Measurements from ENCODE around the gene MPPE1.

The MPPE1 gene

DNA sequence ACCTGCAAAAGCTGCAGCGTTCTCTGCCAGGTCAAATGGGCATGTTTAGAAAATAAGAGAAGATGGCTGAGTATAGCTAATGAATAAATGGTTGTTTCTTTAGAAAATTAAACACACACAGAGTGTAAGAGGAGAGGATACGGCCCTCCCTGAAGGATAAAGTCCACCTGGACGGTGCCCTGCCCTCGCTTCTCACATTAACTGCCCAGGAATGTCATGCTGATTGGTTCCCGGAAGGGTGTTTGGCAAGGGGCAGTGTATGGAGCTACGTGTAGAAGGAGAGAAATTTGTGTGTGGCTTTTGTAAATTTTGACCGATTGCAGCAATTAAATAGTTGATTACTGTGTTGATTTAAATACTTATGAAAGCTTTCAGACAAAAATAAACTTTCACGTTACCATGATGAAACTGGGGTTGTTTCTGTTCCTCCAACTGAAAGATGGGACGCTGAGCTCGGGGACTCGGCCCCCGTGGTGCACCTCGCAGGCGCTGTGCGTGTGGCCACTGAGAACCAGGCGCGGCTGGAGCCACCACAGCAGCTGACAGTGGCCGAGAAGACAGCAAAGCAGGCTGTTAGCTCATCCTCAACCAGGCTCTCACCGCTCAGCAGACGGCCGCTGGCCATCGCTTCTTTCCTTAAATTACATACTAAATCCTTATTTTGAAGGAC lies 22.7 kb downstream of the MPPE1 start:
- no peak for DNase-seq (ENCODE audit: extremely low read depth in 1 of 2, low read depth in 1 of 2)

- no peak for DNase-seq (ENCODE audit: extremely low read depth in 1 of 2, low read depth in 1 of 2)
These were observed 23.6 kb downstream of the MPPE1 start for GRCh38 chr18:11884396-11885030.

DNA sequence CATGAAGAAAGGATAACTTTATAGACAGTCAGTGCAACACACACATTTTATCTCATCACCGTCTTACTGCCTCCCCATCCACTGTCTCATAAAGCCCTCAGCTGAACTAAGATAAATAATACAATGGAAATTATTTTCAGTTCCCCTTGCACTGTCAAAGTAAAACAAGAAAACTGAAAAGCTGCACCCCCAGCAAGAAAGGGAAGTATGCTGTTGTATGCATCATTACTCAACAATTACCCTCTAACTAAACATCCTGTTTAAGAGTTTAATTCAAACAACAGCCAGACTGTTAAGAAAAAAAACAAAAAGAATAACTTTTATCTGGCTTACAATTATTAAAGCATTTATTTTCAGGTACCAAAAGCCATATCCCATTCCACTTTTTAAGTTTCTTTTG lies 25.0 kb downstream of the MPPE1 start:
- DNase-seq (ENCODE audit: extremely low read depth in 1 of 2, low read depth in 1 of 2): no peak

DNA sequence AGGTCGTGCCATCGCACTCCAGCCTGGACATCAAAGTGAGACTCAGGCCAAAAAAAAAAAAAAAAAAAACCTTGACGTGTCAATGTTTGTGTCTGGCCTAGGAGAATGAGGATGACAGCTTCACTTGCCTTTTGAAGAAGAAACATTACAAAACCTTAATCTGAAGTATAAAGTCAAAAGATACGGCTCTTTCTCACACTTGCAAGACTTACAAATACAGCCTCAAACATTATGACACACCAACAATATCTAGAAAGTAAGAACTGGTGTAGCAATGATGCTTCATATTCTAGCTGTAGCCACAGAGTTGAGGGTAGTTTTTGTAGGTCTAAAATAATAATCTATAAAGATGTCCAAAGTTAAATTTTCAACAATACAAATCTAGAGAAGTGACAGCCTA lies 25.5 kb downstream of the MPPE1 start:
- no peak for DNase-seq (ENCODE audit: extremely low read depth in 1 of 2, low read depth in 1 of 2)

DNA sequence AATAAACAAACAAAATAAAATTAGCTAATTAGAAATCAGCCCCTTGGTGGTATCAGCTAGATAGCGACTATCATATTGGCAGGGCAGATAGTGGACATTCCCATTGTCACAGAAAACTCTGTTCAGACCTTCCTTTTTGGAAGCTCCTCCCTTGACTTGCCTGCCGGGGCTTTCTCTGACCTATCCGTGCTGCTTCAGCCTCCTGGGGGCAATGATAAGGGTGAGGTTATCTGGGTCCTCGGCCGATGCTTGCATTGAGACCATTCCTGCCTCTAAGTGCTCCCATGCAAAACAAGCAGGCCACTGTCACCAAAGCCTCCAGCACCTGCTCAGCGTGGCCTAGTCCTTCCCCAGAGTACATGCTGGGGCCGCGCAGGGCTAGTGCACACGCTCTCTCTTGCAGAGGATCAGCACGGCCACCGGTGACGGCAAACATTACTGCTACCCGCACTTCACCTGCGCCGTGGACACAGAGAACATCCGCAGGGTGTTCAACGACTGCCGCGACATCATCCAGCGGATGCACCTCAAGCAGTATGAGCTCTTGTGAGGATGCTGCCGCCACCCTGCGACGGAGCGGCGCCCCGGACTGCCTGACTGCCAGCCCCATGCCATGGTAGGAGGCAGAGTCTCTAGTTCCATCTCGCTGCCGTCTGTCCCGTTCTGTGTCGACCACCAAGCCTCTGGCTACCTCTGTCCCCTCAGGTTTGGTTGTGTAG lies 27.4 kb downstream of the MPPE1 start:
- DNase-seq (ENCODE audit: extremely low read depth in 1 of 2, low read depth in 1 of 2): no peak

- DNase-seq (ENCODE audit: extremely low read depth in 1 of 2, low read depth in 1 of 2): no peak
These were observed 30.5 kb downstream of the MPPE1 start for GRCh38 chr18:11877497-11878135.

DNA sequence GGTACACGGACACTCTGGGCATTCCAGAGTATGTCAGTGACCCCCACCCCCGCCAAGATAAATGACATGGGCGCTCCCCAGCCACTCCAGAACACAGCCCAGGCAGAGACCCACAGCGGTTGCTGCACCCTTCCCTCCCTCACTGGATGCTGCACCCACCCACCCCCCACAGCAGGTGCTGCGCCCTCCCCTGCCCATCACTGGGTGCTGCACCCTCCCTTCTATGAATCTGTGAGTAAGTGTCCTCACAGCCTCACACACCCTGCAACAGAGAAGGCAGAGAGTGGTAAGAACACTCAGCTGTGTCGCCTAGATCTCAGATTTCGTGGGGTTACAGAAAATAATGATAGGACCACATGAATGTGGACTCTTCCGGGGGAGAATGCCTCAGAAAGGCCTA lies 33.4 kb downstream of the MPPE1 start:
- no peak for DNase-seq (ENCODE audit: extremely low read depth in 1 of 2, low read depth in 1 of 2)

DNA sequence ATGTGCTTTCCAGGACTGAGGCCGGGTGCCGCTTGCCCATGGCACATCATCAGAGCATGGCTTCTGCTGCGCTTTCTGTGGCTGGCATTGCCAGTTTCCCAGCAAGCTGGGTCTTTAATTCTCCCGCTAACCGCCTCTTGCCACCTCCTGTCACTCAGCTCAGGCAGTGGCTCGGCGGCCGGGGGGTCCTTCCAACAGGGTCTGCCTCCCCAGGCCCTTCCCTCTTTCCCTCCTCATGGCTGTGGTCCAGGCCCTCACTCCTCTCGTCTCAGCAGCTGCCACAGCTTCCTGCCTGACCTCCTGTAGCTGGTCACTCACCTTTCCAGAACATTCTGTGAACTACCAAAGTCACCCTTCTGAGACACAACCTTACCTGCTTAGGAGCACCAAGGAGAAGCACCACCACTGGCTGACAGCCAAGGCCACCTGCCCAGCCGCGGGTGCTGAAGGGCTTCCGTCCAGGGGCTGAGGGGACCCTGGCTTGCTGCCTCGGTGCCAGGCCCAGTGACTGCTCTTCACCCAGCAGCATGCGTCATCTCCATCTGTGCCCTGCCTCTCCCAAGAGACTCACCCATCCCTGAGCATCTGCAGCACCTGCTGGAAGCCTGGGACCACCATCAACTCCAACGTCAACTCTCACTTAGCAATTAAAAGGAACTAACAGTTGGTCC lies 34.3 kb downstream of the MPPE1 start:
- DNase-seq (ENCODE audit: extremely low read depth in 1 of 2, low read depth in 1 of 2): no peak

- DNase-seq (ENCODE audit: extremely low read depth in 1 of 2, low read depth in 1 of 2): no peak
These were observed 35.5 kb downstream of the MPPE1 start for GRCh38 chr18:11872479-11873136.

- DNase-seq (ENCODE audit: extremely low read depth in 1 of 2, low read depth in 1 of 2): no peak
These were observed 36.6 kb downstream of the MPPE1 start for GRCh38 chr18:11871501-11871900.

DNA sequence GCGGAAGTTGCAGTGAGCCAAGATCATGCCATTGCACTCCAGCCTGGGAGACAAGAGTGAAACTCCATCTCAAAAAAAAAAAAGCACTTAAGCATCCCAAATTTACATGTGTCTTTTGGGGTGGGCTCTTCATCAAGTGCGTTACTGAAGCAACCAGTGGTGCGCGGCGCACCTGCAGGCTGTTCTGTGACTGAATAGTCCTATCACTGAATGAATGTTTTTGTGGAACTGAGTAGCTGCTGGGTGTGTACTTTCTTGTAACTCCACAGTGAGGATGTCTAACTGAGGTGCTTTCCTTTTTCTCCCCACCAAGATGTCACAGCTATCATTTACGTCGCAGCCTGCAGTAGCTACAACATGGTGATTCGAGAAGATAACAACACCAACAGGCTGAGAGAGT lies 39.9 kb downstream of the MPPE1 start:
- DNase-seq (ENCODE audit: extremely low read depth in 1 of 2, low read depth in 1 of 2): no peak

- DNase-seq (ENCODE audit: extremely low read depth in 1 of 2, low read depth in 1 of 2): no peak
These were observed 41.4 kb downstream of the MPPE1 start for GRCh38 chr18:11866764-11867163.

DNA sequence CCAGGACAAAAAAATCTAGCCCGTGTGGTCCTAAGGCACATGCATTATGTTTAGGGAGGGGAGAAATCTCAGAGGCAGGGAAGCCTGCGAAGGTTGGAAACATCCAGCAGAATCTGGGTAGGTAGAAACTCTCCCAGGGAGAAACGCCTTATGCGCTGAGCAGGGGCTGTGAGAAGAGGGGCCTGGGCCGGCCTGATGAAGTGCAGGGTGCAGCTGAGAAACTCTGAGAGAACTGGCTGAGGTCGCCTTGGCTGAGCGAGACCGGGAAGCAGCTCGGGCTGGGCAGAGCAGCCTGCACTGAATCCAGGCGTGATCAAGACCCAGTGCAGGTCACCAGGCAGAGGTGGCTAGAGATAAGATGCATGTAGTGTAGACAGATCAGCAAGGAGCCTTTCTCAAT lies 41.8 kb downstream of the MPPE1 start:
- DNase-seq (ENCODE audit: extremely low read depth in 1 of 2, low read depth in 1 of 2): no peak

DNA sequence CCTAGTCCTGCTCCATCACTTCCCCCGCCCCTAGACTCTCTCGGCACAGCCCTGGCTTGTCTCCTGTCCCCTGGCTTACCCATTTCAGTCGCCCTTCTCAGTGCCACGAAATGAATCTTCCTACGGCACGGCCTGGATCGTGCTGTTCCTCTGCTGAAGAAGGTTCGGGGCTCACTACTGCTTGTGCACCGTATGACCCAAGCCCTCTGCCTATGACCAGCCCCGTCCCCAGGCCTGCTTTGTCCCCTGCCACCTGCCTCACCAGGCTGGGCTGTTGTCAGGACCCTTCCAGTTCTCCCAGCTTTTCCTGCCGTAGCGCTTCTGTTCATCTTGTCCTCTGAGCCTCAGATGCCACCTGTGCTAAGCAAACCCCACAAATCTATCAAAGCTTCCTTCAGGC lies 43.0 kb downstream of the MPPE1 start:
- no peak for DNase-seq (ENCODE audit: extremely low read depth in 1 of 2, low read depth in 1 of 2)

DNA sequence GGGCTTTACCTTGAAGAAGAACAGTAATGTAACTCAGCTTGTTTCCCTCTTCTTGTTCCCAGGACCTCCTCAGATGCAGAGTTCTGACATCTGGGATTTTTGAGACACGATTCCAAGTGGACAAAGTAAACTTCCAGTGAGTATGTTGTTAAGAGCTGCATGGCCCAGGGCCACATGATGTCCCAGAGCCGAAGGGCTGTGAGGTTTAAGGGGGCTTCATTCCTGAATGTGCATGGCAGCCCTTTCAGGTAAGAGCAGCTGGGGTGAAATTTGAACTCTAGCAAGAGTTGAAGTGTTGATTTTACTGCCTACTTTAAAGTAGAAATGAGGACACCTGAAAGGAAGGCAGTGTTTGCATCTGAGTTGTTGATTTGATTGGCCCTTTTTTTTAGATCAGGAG lies 43.6 kb downstream of the MPPE1 start:
- no peak for DNase-seq (ENCODE audit: extremely low read depth in 1 of 2, low read depth in 1 of 2)

- no peak for DNase-seq (ENCODE audit: extremely low read depth in 1 of 2, low read depth in 1 of 2)
These were observed 45.5 kb downstream of the MPPE1 start for GRCh38 chr18:11862468-11863137.

DNA sequence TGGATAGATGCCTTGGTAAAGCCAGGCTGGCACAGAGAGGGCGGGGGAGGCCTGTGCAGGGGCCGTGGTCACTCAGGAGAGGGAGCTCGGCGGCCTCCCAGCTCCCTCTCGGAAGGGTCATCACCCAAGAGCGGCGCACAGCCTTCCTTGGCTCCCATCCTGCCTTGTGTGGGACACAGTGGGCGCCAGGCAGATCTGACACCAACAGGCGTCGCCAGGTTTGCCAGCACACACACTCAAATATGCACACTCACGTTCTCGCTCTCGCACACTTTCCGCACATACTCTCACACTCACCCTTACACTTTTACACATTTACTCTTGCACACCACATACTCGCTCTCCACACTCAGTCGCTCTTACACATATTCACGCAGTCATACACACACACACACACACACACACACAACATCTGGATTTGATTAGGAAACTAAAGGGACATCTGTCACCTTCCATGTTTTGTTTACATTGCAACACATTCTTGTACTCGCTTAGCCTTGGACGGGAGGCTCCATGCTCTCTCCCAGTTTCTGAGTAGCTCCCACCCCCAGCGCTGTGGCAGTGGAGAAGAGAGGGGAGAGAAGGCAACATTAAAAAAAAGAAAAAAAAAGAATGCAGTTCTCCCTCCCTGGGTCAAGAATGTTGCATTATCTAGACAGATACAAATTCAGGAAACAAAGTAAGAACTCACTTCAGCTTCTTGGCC lies 46.4 kb downstream of the MPPE1 start:
- no peak for DNase-seq (ENCODE audit: extremely low read depth in 1 of 2, low read depth in 1 of 2)

DNA sequence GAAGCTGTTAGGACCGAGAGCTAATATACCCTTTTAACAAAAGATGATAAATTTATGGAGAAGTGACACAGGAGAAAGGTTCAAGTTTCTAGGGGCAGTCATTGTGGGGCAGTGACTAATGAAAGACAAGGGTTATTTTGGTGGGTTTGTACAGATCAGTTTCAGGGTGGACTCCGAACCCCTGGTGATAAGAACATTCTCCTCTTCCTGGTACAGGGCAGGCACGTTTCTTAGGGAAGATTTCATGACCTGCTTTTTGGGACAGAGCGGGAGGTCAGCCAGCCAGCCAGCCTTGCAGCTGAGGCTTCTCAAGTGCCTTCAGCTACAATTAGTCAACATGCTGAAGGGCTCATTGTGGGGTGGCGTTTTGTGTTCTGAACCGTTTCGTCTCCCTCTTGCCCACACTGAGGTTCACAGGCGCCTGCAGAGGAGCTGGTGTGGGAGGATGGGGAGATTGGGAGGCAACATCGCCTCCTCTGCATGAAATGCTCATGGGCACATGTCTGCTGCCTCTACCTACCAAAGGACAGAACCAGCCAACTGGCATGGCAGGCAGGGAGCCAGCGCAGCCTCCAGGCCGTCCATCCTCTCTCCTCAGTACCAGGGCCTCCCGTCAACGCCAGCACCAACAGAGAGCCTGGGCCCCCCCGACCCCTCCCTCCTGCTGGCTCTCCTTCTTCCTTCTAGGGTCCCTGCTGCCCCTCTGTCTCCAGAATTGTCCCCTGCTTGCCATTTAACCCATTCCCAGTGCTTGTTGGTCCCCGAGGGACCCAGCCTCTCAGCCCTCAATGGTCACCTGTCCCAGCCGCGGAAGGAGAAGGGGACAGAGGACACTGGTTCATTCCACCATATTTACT lies 47.3 kb downstream of the MPPE1 start:
- no peak for DNase-seq (ENCODE audit: extremely low read depth in 1 of 2, low read depth in 1 of 2)
